NCI-H1694 (cell line): ENCODE measurements around the gene CSNK1G2.
"Not testable (repeated sequence)": the region's sequence is repeated elsewhere in the genome, so short reads cannot be mapped to it uniquely, and the experiment has no call there.

Experiments
- DNase-seq: peaks from one replicate; lab custom pipeline; 2025; lab: John Stamatoyannopoulos, UW

Gene CSNK1G2

GRCh38 chr19:1988464-1988863 is 47.5 kb downstream of the CSNK1G2 start:
- not testable (repeated sequence) for DNase-seq

DNA sequence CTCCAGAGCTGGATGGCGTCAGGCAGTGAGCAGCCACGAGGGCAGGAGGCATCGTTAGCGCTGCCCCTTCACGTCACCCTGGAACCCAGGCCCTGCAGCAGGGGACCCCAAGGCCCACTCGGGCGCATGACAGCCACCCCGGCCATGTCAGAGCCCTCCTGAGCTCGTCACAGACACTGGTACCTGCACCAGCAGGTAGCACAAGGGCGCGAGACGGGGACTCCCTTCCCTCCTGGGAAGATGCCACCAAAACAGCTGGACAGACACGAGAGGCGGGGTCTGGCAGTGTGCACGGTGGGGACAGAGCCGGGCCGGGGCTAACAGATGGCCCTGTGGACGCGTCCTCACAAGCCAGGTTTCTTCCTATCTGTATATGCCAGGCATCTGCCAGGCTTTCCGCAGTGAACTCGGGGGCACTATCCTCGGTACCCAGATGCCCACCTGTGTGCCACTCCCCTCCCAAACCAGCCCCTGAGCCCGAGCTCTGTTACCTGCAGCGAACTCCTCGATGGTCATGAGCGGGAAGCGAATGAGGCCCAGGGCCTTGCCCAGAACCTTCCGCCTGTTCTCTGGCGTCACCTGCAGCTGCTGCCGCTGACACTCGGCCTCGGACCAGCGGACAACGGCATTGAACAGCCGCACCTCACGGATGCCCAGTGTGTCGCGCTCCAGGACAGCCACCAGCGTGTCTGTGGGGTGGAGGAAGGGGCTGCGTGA is 48.7 kb downstream of the CSNK1G2 start:
- no peak for DNase-seq

DNA sequence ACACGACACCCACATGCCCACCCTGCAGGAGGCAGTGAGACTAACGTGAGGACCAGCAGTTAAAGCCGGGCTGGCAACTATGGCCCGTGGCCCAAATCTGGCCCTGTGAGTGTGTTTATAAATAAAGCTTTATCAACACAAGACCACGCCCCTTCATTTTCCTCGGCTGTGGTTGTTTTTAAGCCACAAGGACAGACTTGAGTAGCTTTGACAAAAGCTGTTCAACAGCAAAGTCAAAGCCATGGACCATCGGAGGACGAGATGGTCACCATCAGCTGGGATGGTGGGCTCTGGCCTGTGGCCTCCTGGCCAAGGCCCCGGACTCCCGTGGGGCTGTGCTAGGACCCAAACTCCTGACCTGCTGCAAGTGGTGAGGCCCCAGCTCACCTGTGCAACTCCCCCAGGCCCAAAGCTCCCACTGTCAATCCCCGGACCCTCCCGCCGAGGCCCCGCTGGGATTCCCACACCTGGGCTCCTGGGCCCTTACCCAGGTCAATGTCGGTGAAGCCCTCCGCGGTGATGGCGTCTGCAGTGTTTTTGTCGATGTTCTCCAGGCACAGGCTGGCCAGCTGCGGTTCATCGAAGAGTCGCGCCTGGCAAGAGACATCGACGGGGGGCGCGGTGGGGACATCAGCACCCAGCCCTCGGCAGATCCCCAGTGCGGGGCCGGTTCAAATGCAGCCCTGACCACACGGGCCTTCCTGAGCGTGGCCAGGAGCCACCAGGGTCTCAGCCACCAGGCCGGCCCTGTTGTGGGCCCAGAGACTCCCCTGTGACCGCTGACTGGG is 49.5 kb downstream of the CSNK1G2 start:
- no peak for DNase-seq

- DNase-seq: no peak
These were observed 50.3 kb downstream of the CSNK1G2 start for GRCh38 chr19:1991018-1991913.

- DNase-seq: no peak
These were observed 51.8 kb downstream of the CSNK1G2 start for GRCh38 chr19:1992759-1993260.

- DNase-seq: no peak
These were observed 56.6 kb downstream of the CSNK1G2 start for GRCh38 chr19:1997353-1998233.

- DNase-seq: no peak
These were observed 58.0 kb downstream of the CSNK1G2 start for GRCh38 chr19:1998712-1999708.

DNA sequence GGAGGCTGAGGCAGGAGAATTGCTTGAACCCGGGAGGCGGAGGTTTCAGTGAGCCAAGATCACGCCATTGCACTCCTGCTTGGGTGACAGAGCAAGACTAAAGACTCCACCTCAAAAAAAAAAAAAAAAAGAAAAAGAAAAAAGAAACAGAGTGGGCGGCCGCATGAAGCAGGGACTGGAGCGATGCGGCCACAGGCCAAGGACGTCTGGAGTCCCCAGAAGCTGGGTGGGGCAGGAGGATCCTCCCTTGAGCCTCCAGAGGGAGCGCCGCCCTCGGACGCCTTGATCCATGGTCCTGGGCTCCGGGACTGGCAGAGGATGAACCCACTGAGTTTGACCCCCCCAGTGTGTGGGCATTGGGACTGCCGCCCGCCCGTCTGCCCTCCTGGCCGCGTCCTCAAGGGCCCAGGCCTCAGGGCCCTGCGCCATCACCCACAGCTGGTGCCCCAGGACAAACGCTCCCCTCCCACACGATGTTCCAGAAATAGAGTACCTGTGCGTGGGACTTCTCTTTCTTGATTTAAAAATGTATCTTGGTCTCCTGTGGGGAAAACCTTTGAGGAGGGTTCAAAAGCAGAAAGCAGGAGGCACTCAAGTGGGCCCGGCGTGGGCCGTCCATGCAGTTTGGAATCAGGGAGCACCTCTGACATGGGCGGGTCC is 59.0 kb downstream of the CSNK1G2 start:
- DNase-seq: no peak

- no peak for DNase-seq
These were observed 62.9 kb downstream of the CSNK1G2 start for GRCh38 chr19:2003874-2004273.

DNA sequence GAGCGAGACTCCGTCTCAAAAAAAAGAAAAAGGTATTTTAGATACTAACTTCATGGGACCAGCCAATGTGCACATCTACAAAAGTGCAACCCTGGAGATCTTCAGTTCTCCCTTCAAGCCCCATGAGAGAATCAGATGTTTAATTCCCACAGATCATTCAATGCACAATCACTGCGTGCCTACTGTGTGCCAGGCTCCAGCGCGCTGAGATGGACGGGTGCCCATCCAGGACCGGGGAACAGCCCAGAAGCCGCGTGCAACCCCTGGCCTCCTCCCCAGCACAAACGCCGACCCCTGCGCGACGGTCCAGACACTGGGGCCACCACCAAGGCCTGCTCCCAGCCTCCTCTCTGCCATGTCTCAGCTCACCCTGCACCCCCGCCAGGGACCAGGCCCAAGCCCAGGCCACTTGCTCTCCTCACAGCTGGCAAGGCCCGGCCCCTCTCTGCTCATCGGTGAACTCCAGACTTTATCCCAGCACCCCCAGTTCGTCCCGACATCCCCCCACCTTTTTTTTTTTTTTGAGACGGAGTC is 69.2 kb downstream of the CSNK1G2 start:
- DNase-seq: no peak

DNA sequence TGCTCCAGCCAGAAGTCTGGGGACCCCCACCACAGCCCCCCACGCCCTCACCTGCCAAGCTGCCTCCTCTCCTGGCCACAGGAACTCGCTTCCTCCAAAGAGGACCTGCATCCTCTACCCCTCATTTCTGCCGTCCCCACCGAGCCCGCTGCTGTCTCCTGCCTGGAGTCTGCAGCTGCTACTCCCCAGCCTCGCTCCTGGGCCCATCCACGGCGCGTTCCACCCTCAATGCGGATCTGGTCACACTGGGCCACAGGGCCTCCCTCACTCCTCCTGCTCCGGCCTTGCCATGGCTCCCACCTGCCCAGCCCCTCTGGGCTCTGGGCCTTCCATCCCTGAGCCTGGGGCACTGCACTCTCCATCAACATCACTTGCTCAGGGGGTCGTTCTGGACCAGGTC is 70.2 kb downstream of the CSNK1G2 start:
- no peak for DNase-seq

GRCh38 chr19:2012941-2013682 is 72.1 kb downstream of the CSNK1G2 start:
- DNase-seq: no peak

DNA sequence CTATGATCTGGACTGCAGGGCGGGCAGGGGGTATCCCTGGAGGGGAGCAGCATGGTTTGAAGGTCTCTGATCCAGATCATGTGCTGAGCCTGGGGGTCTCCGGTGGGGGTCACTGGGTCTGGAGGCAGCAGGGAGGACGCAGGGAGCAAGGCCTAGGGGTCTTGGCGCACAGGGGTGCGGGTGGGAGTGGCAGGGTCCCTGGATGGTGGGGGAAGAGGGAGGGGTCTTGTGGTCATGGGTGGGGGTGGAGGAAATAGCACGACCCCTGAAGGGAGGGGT is 72.7 kb downstream of the CSNK1G2 start:
- DNase-seq: no peak

- DNase-seq: no peak
These were observed 73.2 kb downstream of the CSNK1G2 start for GRCh38 chr19:2014131-2014571.

DNA sequence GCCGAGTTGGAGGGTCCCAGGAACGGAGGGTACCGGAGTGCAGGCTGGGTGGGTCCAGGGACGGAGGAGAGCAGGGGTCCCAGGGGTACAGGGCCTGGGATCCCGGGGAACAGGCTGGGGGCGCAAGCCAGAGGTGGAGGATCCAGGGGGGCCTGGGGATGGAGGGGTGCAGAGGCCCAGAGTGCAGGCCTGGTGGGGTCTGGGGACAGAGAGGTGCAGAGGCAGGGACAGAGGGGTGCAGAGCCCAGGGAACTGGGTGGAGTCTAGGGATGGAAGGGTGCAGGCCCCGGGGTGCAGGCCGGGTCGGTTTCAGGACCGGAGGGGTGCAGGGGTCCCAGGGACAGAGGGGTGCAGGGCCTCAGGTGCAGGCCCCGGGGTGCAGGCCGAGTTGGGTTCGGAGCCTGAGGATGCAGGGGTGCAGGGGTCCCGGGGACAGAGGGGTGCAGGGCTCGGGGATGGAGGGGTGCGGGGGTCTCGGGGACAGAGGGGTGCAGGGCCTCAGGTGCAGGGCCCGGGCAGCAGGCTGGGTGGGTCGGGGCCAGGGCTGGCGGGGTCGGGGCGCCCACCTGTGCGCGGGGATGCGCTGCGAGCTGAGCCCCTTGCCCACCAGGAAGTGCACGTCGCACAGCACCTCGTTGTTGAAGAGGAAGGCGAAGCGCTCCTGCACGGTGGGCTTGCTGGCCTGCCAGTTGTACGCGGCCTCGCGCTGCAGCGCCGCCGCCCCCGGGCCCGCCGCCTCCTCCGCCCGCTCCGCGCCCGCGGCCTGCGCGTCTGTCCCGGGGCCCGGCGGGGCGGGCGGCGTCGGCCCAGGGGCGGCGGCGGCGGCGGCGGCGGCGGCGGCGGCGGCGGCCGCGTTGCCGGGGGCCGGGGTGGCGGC is 74.0 kb downstream of the CSNK1G2 start:
- no peak for DNase-seq

DNA sequence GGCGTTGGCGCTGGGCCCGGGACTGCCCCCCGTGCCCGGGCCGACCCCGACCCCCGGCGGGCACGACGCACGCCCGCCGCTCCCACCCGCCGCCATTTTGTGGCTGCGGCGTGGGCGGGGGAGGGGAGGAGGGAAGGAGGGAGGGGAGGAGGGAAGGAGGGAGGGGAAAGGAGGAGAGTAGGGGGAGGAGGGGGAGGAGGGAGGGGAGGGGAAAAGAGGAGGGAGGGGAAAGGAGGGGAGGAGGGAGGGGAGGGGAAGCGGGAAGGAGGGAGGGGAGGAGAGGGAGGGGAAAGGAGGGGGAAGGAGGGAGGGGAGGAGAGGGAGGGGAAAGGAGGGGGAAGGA is 74.6 kb downstream of the CSNK1G2 start, which contains the start of gene BTBD2:
Gene BTBD2 (minus strand): TSS at position 107 of the 343 bp plus-strand sequence. CDS start 11 bp downstream, at position 96.
- DNase-seq: no peak

GRCh38 chr19:2016041-2016807 is 75.3 kb downstream of the CSNK1G2 start:
- peak; percentile 68 for DNase-seq
